Aortic smooth muscle cell (primary cell): ENCODE results near the gene CCNB2. TPM values are rescaled to one million over a fixed set of nuclear protein-coding genes. Genes with fewer than 3 reads are reported as not detected.

Experiments
- total RNA-seq: library from RNA; depleted of rRNA; stranded (reverse); fragments of >200 nt; gene quantifications from 2 replicates; pipeline ENCODE4 v1.2.3, GENCODE V29; 2014

The CCNB2 gene
- 24.0 and 25.8 TPM in 2 replicates for total RNA-seq

GRCh38 chr15:59104912-59105732, at the start of gene CCNB2:
CCNB2 (plus strand) TSS chr15:59105146; CDS start chr15:59105269, 123 bp downstream.

Other genes with a start within 250 kb of the CCNB2 start
- gene SLTM, start 171.5 kb upstream of the CCNB2 start, total RNA-seq, result 71.5 and 79.7 TPM in 2 replicates
- 11.9 and 16.5 TPM in 2 replicates for gene RNF111, start 117.5 kb upstream of the CCNB2 start, total RNA-seq
- gene LDHAL6B, start 101.7 kb downstream of the CCNB2 start, total RNA-seq, result not detected in 2 replicates